GM21515 (cell line): ENCODE measurements around the gene FAR2.
"Not testable (repeated sequence)": the region's sequence is repeated elsewhere in the genome, so short reads cannot be mapped to it uniquely, and the experiment has no call there.

Source experiments
- ATAC-seq: cut with Tn5 transposase; IDR thresholded peaks from one replicate; pipeline ENCODE4 v1.9.1; 2021; ENCODE audit not compliant: unreplicated experiment

The FAR2 gene

DNA sequence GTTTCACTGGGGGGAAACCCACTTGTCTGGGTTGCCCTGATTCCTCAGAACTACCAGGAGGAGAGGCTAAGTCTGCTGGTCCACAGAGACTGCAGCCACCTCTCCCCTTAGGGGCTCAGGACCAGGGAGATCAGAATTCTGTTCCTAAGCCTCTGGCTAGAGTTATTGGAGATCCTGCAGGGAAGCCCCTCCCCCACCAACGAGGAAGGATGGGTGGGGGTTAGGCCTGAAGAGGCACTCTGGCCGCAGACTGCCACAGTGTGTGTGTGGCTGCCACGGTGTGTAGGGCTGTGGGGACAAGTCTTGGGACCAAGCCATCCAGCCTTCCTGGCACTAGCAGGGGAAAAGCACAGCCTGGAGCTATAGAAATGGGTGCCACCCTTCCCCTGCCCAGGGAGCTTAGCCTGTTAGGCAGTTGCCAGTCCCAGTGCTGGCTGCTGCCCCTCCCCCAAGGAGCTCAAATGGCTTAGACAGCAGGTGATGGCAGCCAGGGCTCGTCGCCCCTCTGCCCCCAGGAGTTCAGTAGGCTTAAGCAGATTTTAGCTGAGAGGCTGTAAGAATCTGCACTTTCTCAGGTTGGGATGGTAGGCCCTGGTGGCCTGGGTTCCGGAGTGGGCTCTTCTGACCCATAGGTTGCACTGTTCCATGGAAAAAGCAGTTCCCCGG lies 124.2 kb downstream of the FAR2 start:
- ATAC-seq = no peak

DNA sequence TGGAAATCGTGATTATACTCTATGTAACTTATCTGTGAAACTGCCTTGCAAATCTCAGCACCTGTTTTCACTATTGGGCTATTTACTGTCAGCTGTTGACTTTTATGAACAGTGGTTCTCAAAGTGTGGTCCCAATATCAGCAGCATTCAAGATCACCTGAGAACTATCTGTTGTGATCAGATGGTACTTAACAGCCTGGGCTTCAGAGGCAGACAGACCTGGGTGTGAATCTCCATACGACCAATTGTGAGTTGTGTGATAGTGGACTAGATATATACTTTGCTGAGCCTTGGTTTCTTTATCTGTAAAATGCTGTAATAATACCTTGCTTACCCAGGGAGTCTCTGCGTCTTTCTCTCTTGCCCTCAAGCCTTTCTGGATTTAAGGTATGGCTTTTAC lies 126.8 kb downstream of the FAR2 start:
- no peak for ATAC-seq

DNA sequence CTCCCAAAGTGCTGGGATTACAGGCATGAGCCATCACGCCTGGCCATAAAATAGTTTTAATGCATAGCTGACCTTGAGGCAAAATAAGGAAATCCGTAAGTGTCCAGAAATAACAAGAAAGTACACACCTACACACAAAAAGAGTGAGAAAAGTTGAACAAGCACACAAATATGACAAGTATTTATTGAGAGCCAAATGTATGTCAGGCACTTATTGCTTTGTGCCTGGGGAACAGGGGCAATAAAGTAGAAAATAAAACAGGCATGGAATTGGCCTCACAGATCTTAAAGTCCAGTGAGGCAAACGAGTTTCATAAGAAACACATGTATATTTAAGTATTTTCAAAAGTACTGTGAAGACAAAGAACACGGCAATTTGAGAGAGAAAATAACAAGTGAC lies 128.2 kb downstream of the FAR2 start:
- no peak for ATAC-seq

DNA sequence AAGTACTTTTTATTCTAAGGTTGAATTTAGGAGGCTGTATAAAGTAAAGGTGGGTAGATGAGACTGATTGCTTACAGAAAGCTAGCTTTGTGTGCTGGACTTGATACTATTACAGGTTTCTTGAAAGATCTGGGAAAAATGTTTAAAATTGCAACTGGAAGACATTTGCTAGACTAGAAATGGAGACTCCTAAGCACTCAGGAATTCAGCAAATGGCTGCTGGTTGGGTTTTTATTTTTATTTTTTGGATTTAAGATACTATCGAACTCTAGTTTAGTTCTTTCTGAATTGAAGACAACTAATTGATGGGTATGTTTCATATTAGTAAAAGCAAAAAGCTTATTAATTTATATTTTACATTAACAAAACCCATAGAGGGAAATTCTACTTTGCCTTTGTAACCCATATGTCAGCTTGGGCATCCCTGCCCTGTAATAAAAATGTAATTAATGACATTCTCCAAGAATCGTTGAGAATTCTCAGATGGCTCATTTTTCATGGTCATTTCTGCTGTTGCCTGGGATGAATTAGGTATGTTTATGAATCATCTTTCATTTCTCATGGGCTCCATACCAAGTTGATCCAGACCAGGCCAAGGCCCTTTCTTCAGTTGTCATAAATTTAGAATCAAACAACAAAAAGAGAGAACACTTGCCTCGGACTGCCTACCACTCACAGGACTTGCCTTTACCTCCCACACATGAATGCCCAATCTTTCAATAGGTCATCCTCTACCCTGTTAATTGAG lies 129.8 kb downstream of the FAR2 start:
- ATAC-seq = no peak

DNA sequence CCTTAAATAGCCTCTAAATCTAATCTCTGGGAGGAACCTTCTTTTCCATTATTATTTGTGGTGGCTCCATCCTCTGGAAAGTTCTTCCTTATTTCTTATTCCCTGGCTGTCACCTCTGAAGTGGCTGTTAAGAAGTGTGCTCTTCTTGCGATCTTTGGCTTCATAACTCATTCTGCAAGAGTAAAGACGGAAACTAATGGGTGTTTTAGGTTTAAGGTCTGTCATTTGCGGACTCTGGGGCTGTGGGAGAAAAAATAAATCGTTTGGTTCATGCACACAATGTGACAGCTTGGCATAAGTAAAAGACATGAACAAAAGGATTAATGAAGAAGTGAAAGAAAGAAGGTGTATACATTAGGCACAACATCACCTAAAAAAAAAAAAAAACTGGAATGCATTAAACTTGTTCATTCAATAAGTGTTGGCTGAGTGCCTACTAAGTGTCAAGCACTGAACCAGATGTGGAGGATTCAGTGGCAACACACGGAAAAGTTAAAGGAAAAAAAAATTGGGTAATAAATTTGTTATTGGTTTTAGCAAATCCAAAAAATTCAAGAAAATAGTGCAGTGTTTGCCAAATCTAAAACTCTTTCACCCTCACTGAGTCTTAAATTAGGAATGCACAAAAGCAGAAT lies 132.4 kb downstream of the FAR2 start:
- ATAC-seq = no peak

DNA sequence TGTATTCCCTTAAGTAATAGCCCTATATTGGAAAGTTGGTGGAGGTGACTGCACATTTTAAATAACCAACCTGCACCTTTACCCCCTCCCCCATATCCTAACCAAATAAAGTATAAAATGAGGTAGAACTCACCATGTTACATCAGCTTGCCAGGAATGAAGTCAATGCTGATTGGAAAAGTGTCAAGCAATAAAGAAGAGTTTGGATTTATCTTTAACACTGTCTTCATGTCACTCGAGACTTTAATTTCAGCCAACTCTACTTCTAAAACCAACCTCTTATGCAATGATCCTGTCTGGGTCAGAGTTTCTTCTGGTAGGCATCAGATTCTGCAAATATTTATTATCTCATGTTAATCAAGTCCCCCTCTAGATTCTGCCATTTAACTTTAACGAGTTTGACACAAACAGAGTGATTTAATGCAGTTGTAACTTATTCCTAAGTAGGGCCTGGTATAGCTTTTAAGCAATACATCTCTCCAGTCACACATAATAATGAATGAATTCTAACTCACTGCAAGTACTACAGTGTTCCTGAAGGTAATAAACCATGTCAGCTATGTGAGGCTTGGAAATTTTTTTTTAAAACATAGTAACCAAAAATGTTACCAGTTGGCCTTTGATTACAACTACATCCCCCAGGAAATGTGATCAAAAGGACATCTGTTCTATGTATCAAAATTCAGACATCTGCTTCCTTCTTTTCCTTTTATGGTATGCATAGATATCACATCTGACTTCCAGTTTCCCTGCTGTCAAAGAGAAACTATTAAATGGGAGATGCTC lies 133.1 kb downstream of the FAR2 start:
- ATAC-seq = no peak

DNA sequence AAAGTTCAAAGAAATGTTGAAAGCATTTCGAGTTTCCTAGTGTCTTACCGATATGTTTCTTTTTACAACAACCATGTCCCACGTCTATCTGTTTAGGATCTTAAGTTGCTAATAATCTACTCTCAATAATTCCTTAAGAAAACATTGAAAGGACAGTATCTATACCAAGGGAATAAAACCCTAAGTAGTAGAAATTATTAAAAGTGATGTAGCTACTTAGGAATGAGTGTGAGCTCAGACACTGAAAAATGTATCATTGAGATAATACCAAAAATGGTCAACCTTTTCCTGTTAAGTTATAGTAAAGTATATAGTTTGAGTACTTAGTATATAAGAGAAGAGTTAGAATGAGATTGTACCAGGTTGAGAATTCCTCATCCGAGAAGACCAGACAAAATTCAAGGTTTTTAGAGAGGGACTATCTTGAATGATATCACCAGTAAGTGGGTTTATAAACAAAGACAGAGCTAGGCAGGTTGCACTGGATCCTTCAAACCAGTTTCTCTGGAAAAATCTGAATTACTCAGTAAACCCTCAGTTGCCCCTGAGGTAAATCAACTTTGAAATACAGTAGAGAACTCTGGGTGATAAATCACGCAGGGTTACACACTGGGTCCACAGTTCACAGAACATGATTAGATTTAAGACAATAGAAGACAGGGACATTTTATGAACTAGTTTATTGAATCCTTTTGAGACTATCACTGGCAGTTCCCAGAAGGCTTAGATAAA lies 135.1 kb downstream of the FAR2 start:
- ATAC-seq = no peak

DNA sequence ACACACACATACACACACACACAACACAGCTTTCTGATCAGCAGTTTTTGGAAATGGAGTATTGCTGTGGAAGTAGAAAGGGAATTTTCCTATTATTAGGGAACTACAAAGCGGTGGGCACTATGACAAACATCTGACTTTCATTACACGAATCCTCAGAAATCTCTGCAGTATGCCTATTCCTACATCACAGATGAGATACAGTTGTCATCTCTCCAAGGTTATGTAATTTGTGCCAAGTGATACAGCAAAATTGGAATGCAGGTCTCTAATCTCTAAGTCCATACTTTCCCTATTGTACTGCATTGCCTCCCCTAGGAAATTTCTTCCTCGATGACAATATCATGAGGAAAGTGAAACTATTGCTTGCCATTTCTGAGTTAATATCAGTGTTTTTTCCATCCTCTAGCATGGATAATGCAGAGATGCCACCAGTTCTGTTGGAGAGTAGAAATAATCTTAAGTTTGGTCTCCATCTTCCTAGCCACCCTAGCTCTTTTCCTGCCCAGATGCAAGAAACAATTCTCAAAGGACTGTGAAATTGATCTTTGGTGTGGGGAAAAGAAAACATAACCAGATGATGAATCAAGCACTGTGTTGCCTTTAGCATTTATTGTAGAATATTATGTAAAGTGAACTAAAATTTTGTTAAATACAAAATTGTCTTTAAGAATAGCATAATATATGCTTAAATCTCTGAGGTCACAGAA lies 137.2 kb downstream of the FAR2 start:
- ATAC-seq = no peak

DNA sequence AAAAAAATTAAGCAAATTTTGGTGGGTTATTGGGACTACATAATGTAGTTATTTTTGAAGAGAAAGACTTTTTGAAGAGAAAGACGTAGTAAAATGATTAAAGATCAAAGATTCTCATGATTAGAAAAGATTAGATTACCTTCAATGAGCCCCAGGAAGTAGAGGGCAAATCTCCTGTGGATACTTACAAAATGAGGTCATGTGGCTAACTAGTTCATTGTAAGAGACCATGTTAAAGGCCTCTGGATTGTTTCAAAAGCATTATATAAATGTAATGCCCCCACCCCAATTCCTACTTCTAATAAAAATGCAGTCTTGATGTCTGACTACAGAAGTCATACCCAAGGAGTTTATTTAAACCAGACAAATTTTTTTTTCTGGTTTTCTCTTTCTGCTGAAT lies 138.5 kb downstream of the FAR2 start:
- ATAC-seq = no peak

DNA sequence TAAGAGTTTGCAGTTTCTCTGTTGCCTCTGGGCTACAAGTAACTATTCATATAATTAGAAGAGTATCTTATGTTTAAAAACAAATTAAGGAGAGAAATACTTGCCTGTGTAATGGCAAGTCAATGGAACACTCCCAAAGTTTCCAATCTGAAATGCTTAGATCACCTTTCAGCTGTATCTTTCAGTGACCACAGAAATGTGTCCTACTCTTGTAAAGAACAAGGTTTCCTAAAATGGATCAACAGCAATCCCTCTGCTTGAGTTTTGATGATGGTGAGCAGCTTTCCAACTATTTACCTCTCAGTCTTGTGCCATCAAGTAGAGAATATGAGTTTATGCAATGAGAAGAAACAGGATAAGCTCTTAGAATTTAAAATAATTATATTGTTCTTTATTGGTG lies 139.0 kb downstream of the FAR2 start:
- no peak for ATAC-seq

DNA sequence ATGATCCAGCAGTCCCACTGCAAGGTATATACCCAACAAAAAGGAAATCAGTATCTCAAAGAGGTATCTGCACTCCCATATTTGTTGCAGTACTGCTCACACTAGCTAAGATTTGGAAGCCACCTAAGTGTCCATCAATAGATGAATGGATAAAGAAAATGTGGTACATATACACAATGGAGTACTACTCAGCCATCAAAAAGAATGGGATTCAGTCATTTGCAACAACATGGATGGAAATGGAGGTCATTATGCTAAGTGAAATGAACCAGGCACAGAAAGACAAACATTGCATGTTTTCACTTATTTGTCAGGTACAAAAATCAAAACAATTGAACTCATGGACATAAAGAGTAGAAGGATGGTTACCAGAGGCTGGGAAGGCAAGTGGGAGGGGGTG lies 141.4 kb downstream of the FAR2 start:
- not testable (repeated sequence) for ATAC-seq

DNA sequence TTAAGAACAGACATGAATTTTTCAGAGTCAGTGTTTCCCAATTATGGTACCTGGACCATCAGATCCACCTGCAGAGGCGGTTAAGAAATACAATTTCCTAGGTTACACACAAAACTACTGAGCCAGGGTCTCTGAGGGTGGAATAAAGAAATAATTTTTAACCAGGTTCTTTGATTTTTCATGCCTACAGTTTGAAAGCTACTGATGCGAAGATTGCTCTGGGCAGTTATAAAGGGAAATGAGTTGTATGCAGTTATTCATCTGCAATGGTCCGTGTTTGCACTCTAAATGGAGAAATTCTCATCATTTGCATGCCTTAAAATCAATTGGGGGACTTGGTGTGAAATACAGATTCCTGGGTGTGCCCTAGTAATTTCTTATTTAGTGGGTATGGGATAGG lies 142.1 kb downstream of the FAR2 start:
- no peak for ATAC-seq

DNA sequence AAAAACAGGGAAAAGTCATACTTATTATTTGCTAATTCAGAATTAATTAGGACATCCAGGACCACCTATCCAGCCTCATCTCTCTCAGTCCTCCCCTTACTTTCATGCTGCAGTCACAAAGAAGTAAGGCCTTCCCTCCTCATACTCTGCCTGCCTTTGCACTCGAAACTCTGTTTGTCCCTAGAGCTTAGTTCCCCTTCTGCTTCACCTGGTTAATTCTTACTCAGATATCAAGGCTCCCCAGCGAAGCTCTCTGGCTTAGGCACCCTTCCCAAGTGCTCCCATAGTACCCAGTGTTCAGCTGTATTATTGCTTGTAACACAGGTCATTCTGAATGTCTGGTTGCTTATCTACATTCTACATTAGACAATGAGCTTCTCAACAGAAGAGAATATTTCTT lies 150.6 kb downstream of the FAR2 start:
- ATAC-seq = no peak

DNA sequence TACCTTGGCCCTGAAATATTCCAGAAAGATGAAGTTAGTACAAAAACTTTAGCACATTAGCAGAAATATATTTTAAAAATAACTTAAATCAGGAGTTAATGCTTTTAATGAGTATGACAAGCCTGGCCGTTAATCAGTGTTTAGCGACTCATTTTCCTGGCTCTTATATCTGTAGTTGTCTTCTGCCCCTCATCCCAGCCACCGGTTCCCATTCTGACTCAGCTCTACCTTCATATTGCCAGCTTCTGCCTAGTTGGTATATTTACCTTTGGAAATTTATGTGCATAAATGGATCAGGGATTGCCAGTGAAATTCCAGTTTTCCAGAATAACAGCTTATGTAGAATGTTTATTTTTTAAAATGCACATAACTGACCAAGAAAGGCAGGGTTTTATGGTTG lies 152.0 kb downstream of the FAR2 start:
- no peak for ATAC-seq

DNA sequence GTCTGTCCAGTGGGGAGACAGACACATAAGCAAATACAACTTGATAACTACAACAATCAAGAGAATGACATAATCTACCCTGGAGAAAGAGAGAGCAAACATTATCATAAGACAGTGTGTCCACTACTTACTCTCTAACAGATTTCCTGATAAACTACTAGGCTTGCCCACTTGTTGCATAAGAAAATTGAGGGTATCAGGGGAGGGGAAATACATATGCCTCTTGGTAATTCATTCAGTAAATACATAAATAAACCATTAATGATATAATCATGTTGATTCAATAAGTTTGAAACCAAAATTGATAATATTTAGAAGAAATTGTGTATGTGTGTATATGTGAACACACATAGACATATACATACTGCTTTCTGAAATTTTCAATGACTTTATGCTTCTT lies 155.3 kb downstream of the FAR2 start:
- ATAC-seq = no peak

DNA sequence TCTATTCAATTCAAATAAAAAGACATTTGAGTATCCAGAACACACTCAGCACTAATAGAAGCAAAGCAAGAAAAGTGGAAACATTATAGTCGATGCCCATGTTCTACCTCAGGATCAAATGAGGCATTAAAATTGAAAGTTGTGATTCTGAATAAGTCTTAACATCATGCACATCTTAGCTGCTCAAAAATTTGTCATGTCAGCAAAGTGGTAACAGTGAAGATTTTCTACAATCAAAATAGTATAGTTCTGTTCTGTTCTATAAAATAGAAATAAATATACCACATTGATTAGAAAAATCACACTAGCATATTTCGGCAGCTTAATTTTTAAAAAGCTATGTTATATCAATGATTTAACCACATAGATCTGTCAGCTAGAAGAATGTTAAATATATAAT lies 157.2 kb downstream of the FAR2 start:
- ATAC-seq = no peak

DNA sequence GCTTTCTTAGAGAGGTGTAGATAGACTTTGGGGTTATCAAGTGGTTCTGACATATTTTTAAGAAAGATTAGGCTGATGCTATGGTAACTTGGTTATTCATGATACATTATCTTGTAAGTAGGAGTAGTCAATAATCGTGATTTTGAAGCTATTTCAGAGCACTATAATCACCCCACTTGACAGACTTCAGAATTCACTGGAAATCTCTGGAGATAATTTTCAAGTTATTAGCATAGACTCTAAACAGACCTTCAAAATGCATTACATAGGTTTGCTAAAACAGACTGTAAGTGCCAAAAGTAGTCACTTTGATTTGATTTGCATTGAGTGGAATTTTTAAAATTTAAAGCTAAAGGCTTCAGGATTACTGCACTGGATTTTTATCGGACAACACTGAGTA lies 157.6 kb downstream of the FAR2 start:
- ATAC-seq = no peak

DNA sequence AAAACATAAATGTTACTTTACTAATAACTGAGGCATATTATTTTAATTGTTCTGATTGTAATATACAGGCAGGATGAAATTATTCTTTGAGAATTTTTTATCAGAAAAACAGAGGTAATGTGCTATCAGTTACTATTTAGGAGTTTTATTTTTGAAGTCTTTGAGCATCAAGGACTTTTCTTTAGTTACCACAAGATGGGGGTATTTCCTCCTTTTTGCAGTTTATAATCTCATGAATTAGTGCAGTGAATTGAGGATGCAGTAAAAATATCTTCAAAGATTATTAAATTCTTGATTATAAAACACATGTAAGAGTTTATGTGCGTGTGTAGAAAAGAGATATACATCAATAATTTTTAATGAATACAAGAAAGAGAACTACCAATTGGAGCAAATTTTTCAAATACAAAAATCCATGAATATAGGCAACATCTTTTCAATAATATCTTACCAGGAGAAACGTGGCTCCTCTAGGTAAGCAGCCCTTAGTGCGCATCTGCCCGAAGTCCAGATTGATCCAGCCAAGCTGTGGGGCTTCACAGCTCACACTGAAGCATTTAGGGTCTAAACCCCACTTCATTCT lies 160.3 kb downstream of the FAR2 start:
- no peak for ATAC-seq

DNA sequence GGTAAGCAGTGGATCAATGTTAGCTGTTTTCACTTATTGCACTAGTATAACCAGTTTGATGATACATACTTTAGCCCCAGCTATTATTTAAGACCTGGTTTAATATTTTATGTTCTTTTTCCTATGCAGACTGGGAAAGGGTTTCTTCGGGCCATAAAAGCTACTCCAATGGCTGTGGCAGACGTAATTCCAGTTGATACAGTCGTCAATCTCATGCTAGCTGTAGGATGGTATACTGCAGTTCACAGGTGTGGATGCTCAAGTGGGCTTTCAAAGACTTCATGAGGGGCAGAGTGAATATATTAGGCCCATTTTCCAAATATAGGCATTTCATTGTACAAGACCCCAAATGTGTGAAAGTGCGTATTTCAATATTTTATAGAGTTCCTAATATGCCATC lies 161.8 kb downstream of the FAR2 start:
- no peak for ATAC-seq

DNA sequence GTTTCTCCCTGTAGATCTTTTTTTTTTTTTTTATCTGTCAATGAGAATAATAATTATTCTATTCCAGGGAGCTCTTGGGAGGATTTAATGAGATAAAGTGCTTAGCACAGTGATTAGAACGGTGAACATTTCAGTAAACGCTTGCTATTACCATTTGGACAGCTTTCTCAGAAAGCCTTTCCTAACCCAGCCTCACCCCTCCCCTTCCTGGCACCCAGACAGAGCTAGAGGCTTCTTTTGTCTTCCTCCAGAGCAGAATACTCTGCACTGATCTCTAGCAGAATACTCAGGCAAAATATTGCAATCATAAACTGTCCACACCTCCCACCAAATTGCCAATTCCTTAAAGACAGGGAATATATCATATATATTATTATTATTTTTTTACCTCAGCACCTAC lies 165.3 kb downstream of the FAR2 start:
- no peak for ATAC-seq
